ENCODE data around the gene DDX56.

The DDX56 gene

DNA sequence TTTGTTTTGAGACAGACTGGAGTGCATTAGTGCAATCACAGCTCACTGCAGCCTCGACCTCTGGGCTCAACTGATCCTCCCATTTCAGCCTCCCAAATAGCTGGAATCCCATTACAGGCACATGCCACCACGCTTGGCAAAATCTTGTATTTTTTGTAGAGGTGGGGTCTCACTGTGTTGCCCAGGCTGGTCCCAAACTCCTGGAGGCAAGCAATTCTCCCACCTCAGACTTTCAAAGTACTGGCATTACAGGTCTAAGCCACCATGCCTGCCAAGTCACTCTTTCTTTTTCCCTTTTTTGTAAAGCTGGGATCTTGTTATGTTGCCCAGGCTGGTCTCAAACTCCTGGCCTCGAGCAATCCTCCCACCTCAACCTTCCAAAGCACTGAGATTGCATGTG, 24.3 kb downstream of the DDX56 start:
- Histone ChIP-seq H3K4me1 (ENCODE audit: insufficient read depth, low read length, poor library complexity, severe bottlenecking) (no peaks in the 10 kb centered on the region), H3K4me2 (ENCODE audit: low read depth, low read length, poor library complexity, severe bottlenecking) (no peak overlapping the region), H3K36me3 (ENCODE audit: insufficient read depth, low read length) (no peaks in the 10 kb centered on the region), H3K9me2 (replicated peaks; ENCODE audit: low read depth, low read length) (no peaks in the 10 kb centered on the region), H3K27me3 (ENCODE audit: insufficient read depth, low read length, poor library complexity, severe bottlenecking) (no peaks in the 10 kb centered on the region), H3K9ac (ENCODE audit: low read depth, low read length, poor library complexity, severe bottlenecking) (no peak overlapping the region), H3F3A (ENCODE audit: low read depth) (no peaks in the 10 kb centered on the region), H3K4me3 (ENCODE audit: low read length, poor library complexity, severe bottlenecking) (no peak overlapping the region), H3K79me2 (ENCODE audit: insufficient read depth, low read length) (no peaks in the 10 kb centered on the region), H2AFZ (ENCODE audit: low read length) (no peak overlapping the region), H4K20me1 (ENCODE audit: insufficient read depth, low read length, poor library complexity, severe bottlenecking) (no peaks in the 10 kb centered on the region), H3K9me3 (ENCODE audit: insufficient read depth, low read depth, low read length) (no peaks in the 10 kb centered on the region)
- no peak for TF ChIP-seq EZH2phosphoT487 (IDR thresholded peaks at IDR 0.05; ENCODE audit: borderline replicate concordance)
- TF ChIP-seq, protein P1, sequence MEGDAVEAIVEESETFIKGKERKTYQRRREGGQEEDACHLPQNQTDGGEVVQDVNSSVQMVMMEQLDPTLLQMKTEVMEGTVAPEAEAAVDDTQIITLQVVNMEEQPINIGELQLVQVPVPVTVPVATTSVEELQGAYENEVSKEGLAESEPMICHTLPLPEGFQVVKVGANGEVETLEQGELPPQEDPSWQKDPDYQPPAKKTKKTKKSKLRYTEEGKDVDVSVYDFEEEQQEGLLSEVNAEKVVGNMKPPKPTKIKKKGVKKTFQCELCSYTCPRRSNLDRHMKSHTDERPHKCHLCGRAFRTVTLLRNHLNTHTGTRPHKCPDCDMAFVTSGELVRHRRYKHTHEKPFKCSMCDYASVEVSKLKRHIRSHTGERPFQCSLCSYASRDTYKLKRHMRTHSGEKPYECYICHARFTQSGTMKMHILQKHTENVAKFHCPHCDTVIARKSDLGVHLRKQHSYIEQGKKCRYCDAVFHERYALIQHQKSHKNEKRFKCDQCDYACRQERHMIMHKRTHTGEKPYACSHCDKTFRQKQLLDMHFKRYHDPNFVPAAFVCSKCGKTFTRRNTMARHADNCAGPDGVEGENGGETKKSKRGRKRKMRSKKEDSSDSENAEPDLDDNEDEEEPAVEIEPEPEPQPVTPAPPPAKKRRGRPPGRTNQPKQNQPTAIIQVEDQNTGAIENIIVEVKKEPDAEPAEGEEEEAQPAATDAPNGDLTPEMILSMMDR (conservative IDR thresholded peaks at IDR 0.05; ENCODE audit: low read length), result no peak

GRCh38 chr7:44548893-44549292, 24.8 kb downstream of the DDX56 start:
- H3F3A ChIP-seq (ENCODE audit: low read depth), result no peaks in the 10 kb centered on the region
- no peak overlapping the region for H3K4me2 ChIP-seq (ENCODE audit: low read depth, low read length, poor library complexity, severe bottlenecking)
- no peak overlapping the region for H2AFZ ChIP-seq (ENCODE audit: low read length)
- no peaks in the 10 kb centered on the region for H3K9me3 ChIP-seq (ENCODE audit: insufficient read depth, low read depth, low read length)
- H3K4me3 ChIP-seq (ENCODE audit: low read length, poor library complexity, severe bottlenecking), result no peak overlapping the region
- no peaks in the 10 kb centered on the region for H4K20me1 ChIP-seq (ENCODE audit: insufficient read depth, low read length, poor library complexity, severe bottlenecking)
- no peak overlapping the region for H3K9ac ChIP-seq (ENCODE audit: low read depth, low read length, poor library complexity, severe bottlenecking)
- no peaks in the 10 kb centered on the region for H3K36me3 ChIP-seq (ENCODE audit: insufficient read depth, low read length)
- no peaks in the 10 kb centered on the region for H3K79me2 ChIP-seq (ENCODE audit: insufficient read depth, low read length)
- no peaks in the 10 kb centered on the region for H3K9me2 ChIP-seq (replicated peaks; ENCODE audit: low read depth, low read length)
- no peak for TF ChIP-seq EZH2phosphoT487 (IDR thresholded peaks at IDR 0.05; ENCODE audit: borderline replicate concordance)
- TF ChIP-seq, protein P1 (conservative IDR thresholded peaks at IDR 0.05; ENCODE audit: low read length), result no peak
- no peaks in the 10 kb centered on the region for H3K4me1 ChIP-seq (ENCODE audit: insufficient read depth, low read length, poor library complexity, severe bottlenecking)
- no peaks in the 10 kb centered on the region for H3K27me3 ChIP-seq (ENCODE audit: insufficient read depth, low read length, poor library complexity, severe bottlenecking)

DNA sequence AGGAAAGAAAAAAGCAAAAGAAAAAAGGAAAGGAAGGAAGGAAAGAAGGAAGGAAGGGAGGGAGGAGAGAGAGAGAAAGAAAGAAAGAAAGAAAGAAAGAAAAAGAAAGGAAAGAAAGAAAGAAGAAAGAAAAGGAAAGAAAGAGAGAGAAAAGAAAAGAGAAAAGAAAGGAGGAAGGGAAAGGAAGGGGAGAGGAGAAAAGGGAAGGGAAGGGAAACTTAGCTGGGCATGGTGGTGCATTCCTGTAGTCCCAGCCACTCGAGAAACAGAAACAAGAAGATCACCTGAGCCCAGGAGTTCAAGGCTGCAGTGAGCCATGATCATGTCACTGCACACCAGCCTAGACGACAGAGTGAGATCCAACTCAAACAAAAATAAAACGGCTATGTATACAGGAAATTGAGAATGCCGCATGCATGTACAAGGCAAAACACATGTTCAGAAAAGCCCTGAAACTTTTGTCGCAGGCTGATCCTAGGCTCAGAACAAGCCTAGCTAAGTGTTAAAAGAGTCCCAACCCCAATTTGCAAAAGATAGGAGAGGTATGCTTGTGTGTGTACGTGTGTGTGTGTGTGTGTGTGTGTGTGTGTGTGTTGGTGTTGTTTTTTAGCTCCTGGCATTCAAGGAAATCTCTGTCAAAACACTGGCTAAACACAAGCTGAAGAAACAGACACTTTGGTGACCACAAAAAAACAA, 26.0 kb downstream of the DDX56 start:
- Histone ChIP-seq H3K4me3 (ENCODE audit: low read length, poor library complexity, severe bottlenecking) (no peak overlapping the region), H3K36me3 (ENCODE audit: insufficient read depth, low read length) (no peaks in the 10 kb centered on the region), H3K4me2 (ENCODE audit: low read depth, low read length, poor library complexity, severe bottlenecking) (no peak overlapping the region), H2AFZ (ENCODE audit: low read length) (0 out of 2 replicates have a peak overlapping the region, but pooled peaks have one; percentile 11), H3F3A (ENCODE audit: low read depth) (no peaks in the 10 kb centered on the region), H3K9ac (ENCODE audit: low read depth, low read length, poor library complexity, severe bottlenecking) (no peak overlapping the region), H3K79me2 (ENCODE audit: insufficient read depth, low read length) (no peaks in the 10 kb centered on the region), H3K4me1 (ENCODE audit: insufficient read depth, low read length, poor library complexity, severe bottlenecking) (no peaks in the 10 kb centered on the region), H4K20me1 (ENCODE audit: insufficient read depth, low read length, poor library complexity, severe bottlenecking) (no peaks in the 10 kb centered on the region), H3K27me3 (ENCODE audit: insufficient read depth, low read length, poor library complexity, severe bottlenecking) (no peaks in the 10 kb centered on the region), H3K9me3 (ENCODE audit: insufficient read depth, low read depth, low read length) (no peaks in the 10 kb centered on the region), H3K9me2 (replicated peaks; ENCODE audit: low read depth, low read length) (no peaks in the 10 kb centered on the region)
- TF ChIP-seq, protein P1 (conservative IDR thresholded peaks at IDR 0.05; ENCODE audit: low read length), result no peak
- no peak for TF ChIP-seq EZH2phosphoT487 (IDR thresholded peaks at IDR 0.05; ENCODE audit: borderline replicate concordance)
